Measurements from ENCODE around the gene SULT1E1.

Gene SULT1E1

DNA sequence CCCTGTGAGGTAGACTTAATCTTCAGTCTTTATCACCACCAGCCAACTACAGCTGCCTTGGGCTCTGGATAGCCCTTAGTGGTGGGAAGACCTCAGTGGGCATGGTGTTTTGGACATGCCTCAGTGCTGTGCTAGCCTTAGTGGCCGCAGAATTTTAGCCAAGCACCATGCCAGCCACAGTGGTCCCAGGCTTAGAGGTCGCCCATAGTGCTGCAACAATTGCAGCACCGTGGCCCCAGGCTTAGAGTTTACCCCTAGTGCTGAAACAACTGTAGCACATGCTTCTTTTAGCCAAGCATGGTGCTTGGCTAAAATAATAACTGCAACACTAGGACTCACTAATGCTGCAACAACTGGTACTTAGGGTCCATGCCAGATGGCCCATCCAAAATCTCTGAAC lies 60.6 kb downstream of the SULT1E1 start:
- Histone ChIP-seq H3K9ac (ENCODE audit: low read length in 2 of 2) (no peak overlapping the region), H3K27me3 (ENCODE audit: control insufficient read depth in 1 of 2, insufficient read depth in 2 of 2, low read length in 2 of 2) (no peaks in the 10 kb centered on the region), H3K4me1 (ENCODE audit: control insufficient read depth, insufficient read depth, low read length) (no peaks in the 10 kb centered on the region), H3K9me3 (ENCODE audit: control insufficient read depth in 2 of 2, low read length in 2 of 2) (peaks cover 0 to 5% of the 10 kb centered on the region in 2 donors), H3K4me3 (ENCODE audit: low read length in 2 of 2) (no peak overlapping the region), H3K36me3 (ENCODE audit: control insufficient read depth in 2 of 2, insufficient read depth in 2 of 2, low read length in 2 of 2) (no peaks in the 10 kb centered on the region), H3K27ac (ENCODE audit: low read length) (no peak overlapping the region)

DNA sequence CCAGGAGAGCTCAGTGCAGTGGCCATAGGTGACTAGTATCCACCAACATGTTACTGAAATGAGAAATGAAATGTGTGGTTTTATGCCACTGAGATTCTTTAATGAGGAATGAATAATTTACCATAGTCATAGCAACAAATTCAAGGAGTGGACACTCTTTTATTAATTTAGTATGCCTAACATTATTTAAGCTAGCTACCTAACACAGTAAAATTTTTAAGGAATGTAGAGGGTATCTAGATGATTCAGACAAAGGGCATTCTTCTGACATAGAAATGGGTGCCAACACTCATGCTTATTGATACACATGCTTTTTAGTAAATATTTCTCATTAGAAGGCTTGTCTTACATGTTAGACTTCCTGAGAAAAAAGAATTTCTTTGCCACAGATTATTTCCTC lies 66.2 kb downstream of the SULT1E1 start:
- Histone ChIP-seq H3K9me3 (ENCODE audit: control insufficient read depth in 2 of 2, low read length in 2 of 2) (no peaks in the 10 kb centered on the region), H3K4me3 (ENCODE audit: low read length in 2 of 2) (no peak overlapping the region), H3K36me3 (ENCODE audit: control insufficient read depth in 2 of 2, insufficient read depth in 2 of 2, low read length in 2 of 2) (no peaks in the 10 kb centered on the region)

More for the DNA sequence above, 66.2 kb downstream of the SULT1E1 start:
- no peaks in the 10 kb centered on the region for H3K4me1 ChIP-seq (ENCODE audit: control insufficient read depth, insufficient read depth, low read length)
- no peaks in the 10 kb centered on the region for H3K27me3 ChIP-seq (ENCODE audit: control insufficient read depth in 1 of 2, insufficient read depth in 2 of 2, low read length in 2 of 2)
- no peak overlapping the region for H3K27ac ChIP-seq (ENCODE audit: low read length)
- H3K9ac ChIP-seq (ENCODE audit: low read length in 2 of 2), result no peak overlapping the region
